GM12892 (cell line): ENCODE measurements around the gene PMEL.

Source experiments
- POLR2A ChIP-seq: IDR thresholded peaks from 2 replicates; pipeline ENCODE4 v1.6.1; 2011; ENCODE audit warnings: low read depth, low read length, control low read depth
- POLR2AphosphoS5 ChIP-seq: IDR thresholded peaks from 2 replicates; pipeline ENCODE4 v1.6.1; 2011; ENCODE audit warnings: low read depth, low read length, control low read depth

DNA sequence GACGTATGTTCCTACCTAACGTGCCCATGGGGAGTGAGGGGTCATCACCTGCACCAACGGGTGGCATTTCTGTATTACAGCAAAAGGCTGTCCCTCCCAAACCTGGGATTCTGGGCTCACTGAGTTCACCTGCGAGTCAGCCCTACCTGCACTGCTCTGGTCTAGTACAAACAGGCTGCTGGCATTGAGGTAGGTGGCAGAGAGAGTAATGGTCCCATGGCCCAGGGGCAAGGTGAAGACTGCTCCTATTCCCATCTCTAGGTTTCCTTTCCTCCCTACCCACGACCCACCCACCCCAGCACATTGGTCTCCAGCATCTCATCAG lies 31.7 kb upstream of the PMEL start:
- TF ChIP-seq POLR2AphosphoS5 = no peak
- no peak for TF ChIP-seq POLR2A
